NCI-H524 treated with DMSO at 0.1 percent for 48 hours (cell line): Measurements from ENCODE around the gene MGAT3.
A peak's percentile ranks its signal among the peaks of the same experiment; 100 is the strongest.

ENCODE experiments used
- DNase-seq: peaks from one replicate; lab custom pipeline; 2025; lab: John Stamatoyannopoulos, UW

Gene MGAT3

GRCh38 chr22:39530116-39530515 is 73.3 kb downstream of the MGAT3 start:
- DNase-seq: no peak

- DNase-seq: no peak
Observed at GRCh38 chr22:39530692-39531331, 74.0 kb downstream of the MGAT3 start.

GRCh38 chr22:39532215-39533073 is 75.6 kb downstream of the MGAT3 start, which contains the start of gene RPS19BP1:
TSS of gene RPS19BP1 (minus strand) at chr22:39532748. CDS start at chr22:39532738, 10 bp downstream.
- peak; percentile 98 for DNase-seq

GRCh38 chr22:39534092-39534506 is 77.3 kb downstream of the MGAT3 start:
- DNase-seq: no peak

- peak; percentile 11 for DNase-seq
Observed at GRCh38 chr22:39534591-39535356, 78.0 kb downstream of the MGAT3 start.

GRCh38 chr22:39535357-39535725 is 78.5 kb downstream of the MGAT3 start:
- no peak for DNase-seq

- DNase-seq: no peak
Observed at GRCh38 chr22:39535831-39536449, 79.1 kb downstream of the MGAT3 start.

GRCh38 chr22:39536711-39537110 is 79.9 kb downstream of the MGAT3 start:
- DNase-seq: no peak

- no peak for DNase-seq
Observed at GRCh38 chr22:39537975-39538374, 81.2 kb downstream of the MGAT3 start.
